HG03139 (cell line): ENCODE data around the gene LRIG2.
"Not testable (repeated sequence)": the region's sequence is repeated elsewhere in the genome, so short reads cannot be mapped to it uniquely, and the experiment has no call there.

ENCODE experiments used
- ATAC-seq: cut with Tn5 transposase; IDR thresholded peaks from one replicate; pipeline ENCODE4 v1.9.1; 2021; ENCODE audit not compliant: unreplicated experiment

Gene LRIG2

DNA sequence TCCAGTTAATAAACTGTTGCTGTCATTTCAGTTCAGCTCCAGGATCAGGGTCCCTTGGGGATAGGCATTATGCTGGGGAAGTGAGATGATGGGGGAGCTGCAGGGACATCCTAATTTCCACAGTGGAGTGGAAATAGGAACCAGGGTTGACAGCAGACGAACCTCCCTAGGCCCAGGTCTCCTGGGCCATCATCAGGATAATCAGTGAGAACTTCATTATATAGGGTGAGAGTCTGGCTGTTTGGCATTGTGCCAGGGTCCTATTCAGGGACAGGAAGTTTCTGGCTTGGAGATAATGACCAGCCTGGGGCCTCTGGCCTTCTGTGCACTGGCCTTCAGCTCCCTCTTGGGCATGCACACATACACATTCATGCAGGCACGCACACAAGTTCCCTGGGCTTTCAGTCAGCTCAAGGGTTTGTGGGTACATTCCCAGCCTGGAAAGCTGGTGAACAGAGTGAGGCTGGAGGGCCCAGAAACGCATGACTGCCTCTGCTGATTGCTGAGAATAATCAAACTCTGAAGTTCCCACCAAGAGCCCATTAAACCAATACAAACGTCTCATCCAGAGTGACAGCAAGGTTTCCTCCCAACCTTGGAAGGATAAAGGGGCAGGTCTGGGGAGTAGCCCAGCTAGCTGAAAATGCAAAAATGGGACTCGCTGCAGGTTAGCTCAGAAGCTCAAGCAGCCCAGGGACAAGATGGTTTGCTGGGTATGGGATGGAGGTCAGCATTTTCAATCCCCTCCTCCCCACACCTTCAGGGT lies 13.9 kb upstream of the LRIG2 start:
- no peak for ATAC-seq

DNA sequence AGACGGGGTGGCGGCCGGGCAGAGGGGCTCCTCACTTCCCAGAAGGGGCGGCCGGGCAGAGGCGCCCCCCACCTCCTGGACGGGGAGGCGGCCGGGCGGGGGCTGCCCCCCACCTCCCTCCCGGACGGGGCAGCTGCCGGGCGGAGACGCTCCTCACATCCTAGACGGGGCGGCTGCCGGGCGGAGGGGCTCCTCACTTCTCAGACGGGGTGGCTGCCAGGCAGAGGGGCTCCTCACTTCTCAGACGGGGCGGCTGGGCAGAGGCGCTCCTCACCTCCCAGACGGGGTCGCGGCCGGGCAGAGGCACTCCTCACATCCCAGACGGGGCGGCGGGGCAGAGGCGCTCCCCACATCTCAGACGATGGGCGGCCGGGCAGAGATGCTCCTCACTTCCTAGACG lies 9.5 kb upstream of the LRIG2 start:
- ATAC-seq: not testable (repeated sequence)

DNA sequence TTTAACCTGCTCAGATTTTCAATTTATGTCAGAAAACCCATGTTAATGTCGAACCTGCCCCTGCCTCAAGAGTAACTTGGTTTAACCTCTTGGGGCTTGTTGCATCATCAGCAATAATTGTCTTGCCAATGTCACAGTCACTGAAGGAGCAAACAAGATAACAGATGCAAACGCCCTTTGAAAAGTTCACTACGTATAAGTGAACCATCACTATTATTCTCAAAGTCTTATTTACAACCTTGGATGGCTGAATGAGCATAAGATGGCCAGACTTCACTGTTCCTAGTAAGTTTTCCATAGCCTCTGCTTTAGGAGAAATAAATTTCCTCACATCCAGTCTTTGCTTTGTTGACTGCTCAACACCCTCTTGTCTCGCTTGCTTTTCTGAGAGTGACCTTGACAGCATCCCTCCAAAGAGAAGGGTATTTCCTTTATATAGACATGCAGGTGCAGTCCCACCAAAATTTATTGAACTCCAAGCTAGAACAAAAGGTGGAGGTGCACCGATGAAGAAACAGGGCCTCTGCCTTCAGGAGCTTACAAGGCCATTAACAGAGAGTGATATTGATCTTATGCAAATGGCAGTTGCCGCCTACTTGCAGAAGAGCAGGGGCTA lies 749 bp upstream of the LRIG2 start:
- ATAC-seq: no peak

DNA sequence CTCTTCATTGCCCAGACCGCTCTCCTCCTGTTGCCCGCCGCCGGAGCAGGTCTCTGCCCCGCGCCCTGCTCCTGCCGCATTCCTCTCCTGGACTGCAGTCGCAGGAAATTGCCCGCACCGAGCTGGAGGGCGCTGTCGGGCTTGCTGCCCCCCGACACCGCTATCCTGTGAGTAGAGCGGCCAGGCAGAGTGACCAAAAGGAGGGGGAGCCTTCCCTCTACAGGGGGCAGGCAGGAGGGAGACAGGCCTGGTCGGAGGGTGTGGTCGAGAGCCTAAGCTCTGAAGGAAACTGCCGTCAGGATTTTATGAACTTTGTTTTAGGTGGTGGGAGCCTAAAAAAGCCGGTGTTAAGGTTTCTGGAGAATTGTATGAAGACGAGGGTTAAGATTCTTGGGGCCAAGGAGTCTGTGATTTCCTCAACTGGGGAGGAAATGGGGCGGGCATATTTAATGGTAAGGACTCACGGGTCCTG lies 517 bp downstream of the LRIG2 start:
- ATAC-seq: peak; percentile 24

DNA sequence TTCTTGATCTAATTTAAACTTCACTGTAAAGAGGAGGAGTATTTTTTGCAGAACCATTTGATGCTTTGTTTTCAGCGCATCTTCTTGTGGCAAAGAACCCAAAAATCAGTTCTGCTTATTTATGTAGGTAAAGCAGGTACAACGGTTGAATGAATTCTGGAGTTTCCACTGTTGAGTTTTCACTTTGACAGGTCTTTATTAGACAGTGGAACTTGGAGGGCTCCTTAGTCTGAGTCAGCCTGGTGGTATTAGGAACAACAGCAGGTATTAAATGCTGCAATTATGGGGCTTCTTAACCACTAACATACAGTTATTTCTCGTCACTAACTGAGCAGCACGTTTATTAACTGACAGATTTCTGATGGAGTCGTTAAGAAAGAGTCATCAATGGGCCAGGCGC lies 1.2 kb downstream of the LRIG2 start:
- ATAC-seq: no peak

DNA sequence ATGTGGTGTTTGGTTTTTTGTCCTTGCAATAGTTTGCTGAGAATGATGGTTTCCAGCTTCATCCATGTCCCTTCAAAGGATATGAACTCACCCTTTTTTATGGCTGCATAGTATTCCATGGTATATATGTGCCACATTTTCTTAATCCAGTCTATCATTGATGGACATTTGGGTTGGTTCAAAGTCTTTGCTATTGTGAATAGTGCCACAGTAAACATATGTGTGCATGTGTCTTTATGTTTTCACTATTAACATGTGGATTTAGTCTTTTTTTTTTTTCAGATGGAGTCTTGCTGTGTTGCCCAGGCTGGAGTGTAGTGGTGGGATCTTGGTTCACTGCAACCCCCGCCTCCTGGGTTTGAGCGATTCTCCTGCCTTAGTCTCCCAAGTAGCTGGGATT lies 5.0 kb downstream of the LRIG2 start:
- ATAC-seq: not testable (repeated sequence)

DNA sequence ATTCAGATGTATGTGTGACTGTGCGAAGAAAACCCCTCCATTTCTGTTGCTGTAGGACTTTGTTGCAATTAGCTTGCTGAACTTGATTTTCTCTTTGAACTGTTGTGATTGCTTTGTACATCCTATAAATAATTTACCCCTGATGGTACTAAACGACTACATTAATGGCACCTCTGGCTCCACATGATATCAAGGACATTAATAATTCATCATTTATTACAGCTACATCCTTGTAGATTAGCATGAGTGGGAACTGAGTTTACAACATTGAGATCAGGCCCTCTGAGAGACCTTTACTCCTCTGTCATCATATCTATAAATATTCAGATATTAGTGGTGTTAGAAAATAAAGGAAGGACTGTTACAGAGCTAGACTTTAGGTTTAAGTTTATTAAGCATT lies 13.5 kb downstream of the LRIG2 start:
- ATAC-seq: no peak

DNA sequence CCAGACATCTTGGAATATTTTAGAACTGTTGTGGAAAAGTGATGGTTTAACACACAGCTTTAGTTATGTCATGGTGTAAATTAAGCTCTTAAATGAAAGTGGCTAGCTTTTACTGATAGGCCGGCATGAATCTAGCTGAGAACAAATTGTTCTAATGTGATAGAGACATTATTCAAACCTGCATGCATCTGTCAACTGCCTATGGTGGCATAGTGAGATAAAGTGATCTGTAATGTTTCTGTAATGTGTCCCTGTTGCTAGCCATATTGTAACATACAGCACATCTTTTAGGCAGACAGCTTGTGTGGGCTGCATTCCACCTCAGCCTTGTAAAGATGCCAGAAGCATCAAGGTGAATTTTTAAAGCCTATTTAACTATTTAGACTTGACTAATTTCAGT lies 16.0 kb downstream of the LRIG2 start:
- ATAC-seq: no peak

DNA sequence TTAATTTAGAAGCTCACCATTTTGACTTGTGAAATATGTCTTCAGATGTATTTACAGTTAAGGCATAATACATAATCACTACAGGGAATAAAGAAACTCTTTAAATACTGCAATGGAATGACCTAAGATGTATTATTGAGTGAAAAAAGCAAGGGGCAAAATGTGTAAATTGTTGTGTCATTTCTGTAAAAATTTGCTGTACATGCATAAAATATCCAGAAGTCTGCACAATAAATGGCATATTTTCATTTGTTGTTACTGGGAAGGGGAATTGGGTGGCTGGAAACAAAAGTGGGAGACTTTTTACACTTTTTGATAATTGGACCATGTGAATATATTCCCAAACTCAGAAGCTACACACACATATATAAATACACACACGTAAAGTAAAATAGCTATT lies 17.1 kb downstream of the LRIG2 start:
- ATAC-seq: no peak

DNA sequence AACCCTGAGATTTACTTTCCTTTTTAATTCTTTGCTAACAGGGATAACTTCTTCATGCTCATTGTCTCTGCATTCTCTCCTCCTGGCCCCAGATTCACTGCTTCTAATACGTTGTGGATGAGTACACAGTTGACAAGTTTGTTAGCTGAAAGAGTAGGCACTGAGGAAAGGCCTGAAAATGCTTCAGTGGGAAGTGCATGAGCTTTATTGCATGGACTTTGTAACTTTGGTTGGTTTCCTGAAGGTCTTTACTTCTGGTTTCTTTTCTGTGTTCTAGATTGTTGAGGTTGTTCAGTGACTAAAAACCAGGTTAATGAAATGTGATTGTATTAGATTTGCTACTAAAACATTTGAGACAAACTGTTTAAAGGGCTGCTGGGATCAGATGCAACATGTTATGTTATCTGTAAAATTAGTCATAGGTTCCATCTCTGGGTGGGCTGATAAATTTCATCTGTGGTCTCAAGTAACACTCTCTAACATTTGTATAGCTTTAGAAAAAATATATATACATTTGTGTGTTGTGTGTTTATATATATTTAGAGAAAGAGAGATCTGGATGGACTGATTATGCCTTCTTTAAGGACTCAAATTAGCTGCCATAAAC lies 19.1 kb downstream of the LRIG2 start:
- ATAC-seq: no peak

DNA sequence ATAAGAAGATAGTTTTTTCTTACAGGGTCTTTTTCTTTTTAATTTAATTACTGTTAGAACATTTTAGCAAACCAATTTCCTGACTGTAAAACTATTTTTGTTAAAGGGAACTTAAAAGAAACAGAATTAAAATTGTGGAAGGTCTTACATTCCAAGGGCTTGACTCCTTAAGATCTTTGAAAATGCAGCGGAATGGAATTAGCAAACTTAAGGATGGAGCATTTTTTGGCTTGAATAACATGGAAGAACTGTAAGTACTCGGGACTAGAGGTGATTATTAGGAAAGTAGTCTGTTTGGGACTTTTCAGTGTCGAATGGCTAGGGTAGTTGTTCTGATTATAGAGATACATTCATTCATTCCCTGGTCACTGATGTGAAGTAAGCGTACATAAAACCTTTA lies 21.5 kb downstream of the LRIG2 start:
- ATAC-seq: no peak

DNA sequence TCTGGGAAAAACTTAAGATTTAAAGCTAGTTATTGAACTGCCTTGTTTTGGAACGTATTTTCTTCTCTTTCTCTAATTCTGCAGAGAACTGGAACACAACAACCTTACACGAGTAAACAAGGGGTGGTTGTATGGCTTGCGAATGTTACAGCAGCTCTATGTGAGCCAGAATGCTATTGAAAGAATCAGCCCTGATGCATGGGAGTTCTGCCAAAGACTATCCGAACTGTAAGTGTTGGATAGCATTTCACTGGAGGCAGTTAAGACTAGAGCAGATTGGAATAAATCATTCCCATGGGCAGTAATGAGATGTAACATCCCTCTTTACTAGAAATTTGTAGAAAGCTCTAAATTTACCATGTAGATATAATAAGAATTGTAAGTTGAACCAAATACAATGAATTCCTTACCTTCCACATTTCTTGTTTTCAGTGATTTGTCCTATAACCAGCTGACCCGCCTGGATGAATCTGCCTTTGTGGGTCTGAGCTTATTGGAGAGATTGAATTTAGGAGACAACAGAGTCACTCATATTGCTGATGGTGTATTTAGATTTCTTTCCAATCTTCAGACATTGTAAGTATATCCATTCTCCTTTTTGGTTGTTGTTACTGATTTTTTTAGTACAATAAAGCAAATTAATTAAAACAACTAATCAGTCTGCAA lies 22.9 kb downstream of the LRIG2 start:
- ATAC-seq: no peak

DNA sequence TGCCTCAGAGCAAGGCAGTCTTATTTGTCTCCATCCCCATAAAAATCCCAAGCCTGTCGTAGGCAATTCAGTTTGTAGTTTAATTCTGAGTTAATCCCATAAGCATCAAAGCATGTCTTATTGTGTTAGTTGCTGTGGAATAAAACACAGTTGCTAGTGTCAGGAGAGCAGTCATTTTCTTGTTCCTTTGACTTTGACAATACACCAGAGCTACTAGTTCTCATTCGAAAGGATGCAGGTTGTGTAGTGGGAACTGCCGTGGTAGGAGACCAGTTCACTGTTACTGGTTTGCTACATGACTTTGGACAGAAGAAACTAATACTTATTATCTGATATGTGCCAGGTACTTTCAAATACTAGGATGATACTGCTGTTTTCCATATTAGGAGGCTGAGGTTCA lies 23.5 kb downstream of the LRIG2 start:
- ATAC-seq: no peak

DNA sequence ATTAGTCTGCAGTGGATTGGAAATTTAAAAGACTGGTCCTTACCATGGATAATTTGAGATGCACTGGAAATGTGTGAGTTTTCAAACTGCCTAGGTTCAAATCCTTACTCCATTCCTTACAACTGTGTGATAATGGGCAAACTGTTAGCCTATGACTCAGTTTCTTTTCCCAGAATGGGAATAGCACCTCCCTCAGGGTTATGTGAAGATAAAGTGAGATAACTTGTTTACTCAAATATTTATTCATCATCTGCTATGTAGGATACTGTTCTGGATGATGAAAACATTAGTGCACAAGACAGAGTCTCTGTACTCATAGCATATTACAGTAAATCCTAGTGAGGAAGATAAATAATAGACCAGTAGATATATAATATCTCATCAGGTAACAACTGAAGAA lies 28.6 kb downstream of the LRIG2 start:
- ATAC-seq: no peak

DNA sequence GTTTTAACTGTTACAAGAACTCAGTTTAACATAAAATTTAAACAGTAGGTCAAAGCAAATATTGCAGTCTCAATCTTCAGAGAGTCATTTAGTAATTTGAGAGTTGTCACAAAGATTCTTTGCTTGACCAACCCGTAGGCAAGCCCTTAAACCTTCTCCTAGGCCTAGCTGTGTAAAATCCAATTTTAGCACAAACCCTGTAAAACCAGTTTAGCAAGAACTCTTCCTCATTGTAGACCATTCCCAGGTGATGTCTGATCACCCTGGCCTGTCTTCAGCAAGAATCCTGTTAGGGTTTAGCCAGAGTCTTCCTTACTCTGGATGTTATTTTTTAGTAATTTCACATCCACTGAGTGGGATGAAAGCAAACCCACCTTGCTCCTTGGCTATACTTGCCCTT lies 30.1 kb downstream of the LRIG2 start:
- ATAC-seq: no peak

DNA sequence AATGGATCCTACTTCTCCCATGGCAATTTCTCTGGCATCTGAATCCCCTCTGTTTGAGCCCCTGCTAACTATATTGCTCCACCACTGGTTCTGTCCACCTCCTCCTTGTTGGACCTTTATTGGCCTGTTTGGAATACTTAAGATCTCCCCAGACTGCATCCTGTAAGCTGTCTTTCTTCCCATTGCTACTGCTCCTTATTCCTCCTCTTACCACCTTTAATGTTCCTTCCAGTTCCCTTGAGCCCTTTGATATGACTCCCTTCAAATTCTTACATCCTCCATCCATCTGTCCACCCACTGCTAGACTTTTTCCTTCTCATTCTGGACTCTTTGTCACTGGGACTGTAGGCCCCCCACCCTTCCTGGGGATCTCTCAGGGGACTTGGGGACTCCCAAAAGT lies 31.0 kb downstream of the LRIG2 start:
- ATAC-seq: no peak

DNA sequence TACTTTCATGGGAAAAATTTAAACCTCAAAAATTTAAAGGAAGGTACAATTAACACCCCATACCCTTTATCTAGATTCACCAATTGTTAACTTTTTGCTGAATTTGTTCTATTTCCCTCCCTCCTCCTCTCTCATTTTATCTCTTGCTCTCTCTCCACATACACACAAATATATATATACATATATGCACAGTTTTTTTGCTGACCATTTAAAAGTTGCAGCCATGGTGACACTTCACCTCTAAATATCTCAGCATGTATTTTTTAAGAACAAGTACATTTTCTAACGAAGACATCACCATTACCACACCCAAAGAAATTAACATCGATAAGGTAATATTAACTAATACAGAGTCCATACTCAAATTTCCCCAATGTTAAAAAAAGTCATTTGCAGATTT lies 33.9 kb downstream of the LRIG2 start:
- no peak for ATAC-seq

DNA sequence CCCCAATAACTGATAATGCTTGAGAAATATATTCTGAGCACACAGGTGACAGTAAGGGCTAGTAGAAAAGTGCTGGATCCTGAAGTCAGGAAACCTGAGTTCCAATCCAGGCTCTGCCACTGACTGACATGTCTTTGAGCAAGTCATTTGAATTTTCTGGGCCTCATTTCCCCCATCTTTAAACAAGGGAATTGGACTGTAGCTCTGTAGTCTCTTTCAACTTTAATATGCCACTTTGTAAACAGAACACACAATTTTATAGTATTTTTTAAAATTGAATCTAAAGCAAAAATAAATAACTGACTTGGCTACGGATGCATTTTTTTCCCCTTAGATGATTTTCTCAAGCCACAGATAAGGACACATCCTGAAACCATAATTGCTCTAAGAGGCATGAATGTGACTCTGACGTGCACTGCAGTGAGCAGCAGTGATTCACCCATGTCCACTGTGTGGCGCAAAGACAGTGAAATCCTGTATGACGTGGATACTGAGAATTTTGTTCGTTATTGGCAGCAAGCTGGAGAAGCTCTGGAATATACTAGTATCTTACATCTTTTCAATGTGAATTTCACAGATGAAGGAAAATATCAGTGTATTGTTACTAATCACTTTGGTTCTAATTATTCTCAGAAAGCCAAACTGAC lies 37.0 kb downstream of the LRIG2 start:
- no peak for ATAC-seq

DNA sequence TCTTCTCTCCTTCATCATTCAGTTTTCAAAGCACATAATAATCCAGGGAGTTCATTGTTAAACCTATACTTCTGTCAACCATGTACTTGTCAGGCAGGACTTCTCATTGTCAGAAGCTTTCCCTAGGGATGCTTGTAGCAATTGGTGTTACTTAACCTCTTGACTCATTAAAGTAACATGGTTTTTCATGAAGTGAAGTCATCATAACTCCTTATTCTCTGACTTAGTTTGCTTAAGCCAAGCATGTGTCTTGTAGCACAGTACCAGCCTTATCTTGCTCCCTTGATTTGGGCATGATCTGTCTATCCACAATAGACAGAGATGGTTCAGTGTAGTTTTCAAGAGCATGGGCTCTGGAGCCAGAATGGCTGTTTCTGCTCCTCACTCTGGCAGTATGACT lies 45.3 kb downstream of the LRIG2 start:
- ATAC-seq: no peak

DNA sequence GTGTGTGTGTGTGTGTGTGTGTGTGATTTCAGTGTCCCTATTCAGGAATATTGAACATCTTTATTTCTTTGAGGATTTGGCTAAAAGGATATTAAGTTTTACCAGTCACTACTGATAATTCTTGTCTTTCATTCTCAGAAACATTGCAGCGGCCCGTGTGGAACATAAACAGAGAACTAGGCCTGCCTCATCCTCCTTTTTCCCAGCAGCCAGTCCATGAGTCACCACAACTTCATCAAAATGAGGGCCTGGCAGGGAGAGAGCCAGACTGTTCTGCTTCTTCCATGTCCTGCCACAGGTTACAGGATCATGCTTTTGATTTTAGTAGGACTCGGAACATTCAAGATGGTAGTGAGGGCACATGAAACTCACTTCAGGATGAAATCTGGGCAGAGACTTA lies 50.7 kb downstream of the LRIG2 start:
- ATAC-seq: no peak

DNA sequence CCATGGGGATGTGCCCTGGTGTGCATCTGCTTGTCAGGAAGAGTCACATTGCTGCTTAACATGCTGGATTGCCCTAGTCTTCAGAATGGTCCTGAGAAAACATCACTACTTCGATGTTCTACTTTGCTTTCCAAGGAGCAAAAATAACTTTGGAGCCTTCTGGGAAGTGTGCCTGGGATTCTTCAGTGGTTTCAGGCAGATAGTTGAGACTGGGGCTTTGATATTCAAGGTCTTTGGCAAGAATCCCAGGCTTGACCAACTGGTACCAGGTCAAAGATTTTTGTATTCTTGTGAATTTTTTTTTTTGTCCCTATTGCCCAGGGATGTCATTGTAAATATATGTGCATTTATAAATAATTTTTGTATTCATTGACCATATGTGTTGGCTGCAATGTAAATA lies 51.4 kb downstream of the LRIG2 start:
- ATAC-seq: no peak
